Measurements from ENCODE around the gene ZNF346.
"Not testable (repeated sequence)": the region's sequence is repeated elsewhere in the genome, so short reads cannot be mapped to it uniquely, and the experiment has no call there.

GRCh38 chr5:176983593-176983992 lies 38.9 kb upstream of the ZNF346 start:
- TF ChIP-seq CTCF (IDR thresholded peaks at IDR 0.05; ENCODE audit: borderline replicate concordance, extremely low read depth, low read length, poor library complexity, severe bottlenecking); EZH2 (IDR thresholded peaks at IDR 0.05; ENCODE audit: borderline replicate concordance, low read depth, low read length, severe bottlenecking): not testable (repeated sequence)
